Measurements from ENCODE around the gene ZNF668.

The ZNF668 gene

GRCh38 chr16:31061126-31061812, 12.8 kb downstream of the ZNF668 start:
- no peak for DNase-seq (ENCODE audit: low read depth)
- TF ChIP-seq CTCF (IDR thresholded peaks at IDR 0.05; ENCODE audit: control insufficient read depth, insufficient read depth, low read depth, low read length, missing control alignments): no peak
- no peak overlapping the region for H3K4me3 ChIP-seq (ENCODE audit: control insufficient read depth, low read depth, low read length)

- H3K4me3 ChIP-seq (ENCODE audit: control insufficient read depth, low read depth, low read length): no peak overlapping the region
- no peak for DNase-seq (ENCODE audit: low read depth)
- TF ChIP-seq CTCF (IDR thresholded peaks at IDR 0.05; ENCODE audit: control insufficient read depth, insufficient read depth, low read depth, low read length, missing control alignments): no peak
These were observed 18.4 kb downstream of the ZNF668 start for GRCh38 chr16:31055613-31056012.

DNA sequence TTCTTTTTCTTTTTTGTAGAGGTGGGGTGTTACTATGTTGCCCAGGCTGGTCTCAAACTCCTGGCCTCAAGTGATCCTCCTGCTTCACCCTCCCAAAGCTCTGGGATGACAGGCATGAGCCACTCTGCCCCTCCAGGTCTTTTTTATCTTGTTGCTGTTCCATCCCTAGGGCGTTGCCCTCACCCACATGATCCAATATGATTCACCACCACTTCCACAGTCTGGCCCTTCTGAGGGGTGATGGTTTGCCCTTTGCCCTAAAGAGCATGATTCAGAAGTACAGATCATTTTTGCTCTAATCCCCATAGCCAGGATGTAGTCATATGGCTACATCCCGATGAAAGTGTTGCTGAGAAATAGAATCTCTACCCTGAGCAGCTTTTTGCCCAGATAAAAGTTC, 21.9 kb downstream of the ZNF668 start:
- no peak for TF ChIP-seq CTCF (IDR thresholded peaks at IDR 0.05; ENCODE audit: control insufficient read depth, insufficient read depth, low read depth, low read length, missing control alignments)
- DNase-seq (ENCODE audit: low read depth): peak; percentile 79
- H3K4me3 ChIP-seq (ENCODE audit: control insufficient read depth, low read depth, low read length): no peak overlapping the region

GRCh38 chr16:31050280-31051030, 23.6 kb downstream of the ZNF668 start:
- no peak for TF ChIP-seq CTCF (IDR thresholded peaks at IDR 0.05; ENCODE audit: control insufficient read depth, insufficient read depth, low read depth, low read length, missing control alignments)
- H3K4me3 ChIP-seq (ENCODE audit: control insufficient read depth, low read depth, low read length): no peak overlapping the region
- no peak for DNase-seq (ENCODE audit: low read depth)

- no peak overlapping the region for H3K4me3 ChIP-seq (ENCODE audit: control insufficient read depth, low read depth, low read length)
- DNase-seq (ENCODE audit: low read depth): no peak
- no peak for TF ChIP-seq CTCF (IDR thresholded peaks at IDR 0.05; ENCODE audit: control insufficient read depth, insufficient read depth, low read depth, low read length, missing control alignments)
These were observed 30.1 kb downstream of the ZNF668 start for GRCh38 chr16:31043898-31044481.

GRCh38 chr16:31043352-31043751, 30.7 kb downstream of the ZNF668 start:
- no peak for TF ChIP-seq CTCF (IDR thresholded peaks at IDR 0.05; ENCODE audit: control insufficient read depth, insufficient read depth, low read depth, low read length, missing control alignments)
- no peak overlapping the region for H3K4me3 ChIP-seq (ENCODE audit: control insufficient read depth, low read depth, low read length)
- no peak for DNase-seq (ENCODE audit: low read depth)
